HUDEP-2 (cell line): ENCODE results near the gene SIVA1.

ENCODE experiments used
- DNase-seq, 76 experiments: peaks; one replicate each; lab custom pipeline; 2025; ENCODE audit not compliant: unreplicated experiment in 76 of 76; lab: John Stamatoyannopoulos, UW

SIVA1 gene

GRCh38 chr14:104804481-104805325 lies 51.8 kb downstream of the SIVA1 start:
- no peak for DNase-seq

GRCh38 chr14:104805326-104805678 lies 52.4 kb downstream of the SIVA1 start:
- peak in 22 of 76 experiments; percentile 23 to 85 (median 40) for DNase-seq

GRCh38 chr14:104805941-104806624 lies 53.1 kb downstream of the SIVA1 start:
- DNase-seq: no peak

GRCh38 chr14:104806625-104807465 lies 53.9 kb downstream of the SIVA1 start:
- DNase-seq: no peak

GRCh38 chr14:104808456-104808855 lies 55.5 kb downstream of the SIVA1 start:
- DNase-seq: no peak
